NCI-H524 (cell line): ENCODE results near the gene PCSK9.

Source experiments
- DNase-seq, 2 experiments: peaks; one replicate each; lab custom pipeline; 2025; lab: John Stamatoyannopoulos, UW

PCSK9 gene

GRCh38 chr1:55059302-55060132 lies 20.2 kb downstream of the PCSK9 start:
- no peak for DNase-seq

GRCh38 chr1:55060133-55060999 lies 21.0 kb downstream of the PCSK9 start:
- DNase-seq = peak in 1 of 2 experiments; percentile 9

GRCh38 chr1:55061000-55061705 lies 21.8 kb downstream of the PCSK9 start:
- DNase-seq = no peak

GRCh38 chr1:55061706-55062321 lies 22.5 kb downstream of the PCSK9 start:
- DNase-seq = peak in 1 of 2 experiments; percentile 9

DNA sequence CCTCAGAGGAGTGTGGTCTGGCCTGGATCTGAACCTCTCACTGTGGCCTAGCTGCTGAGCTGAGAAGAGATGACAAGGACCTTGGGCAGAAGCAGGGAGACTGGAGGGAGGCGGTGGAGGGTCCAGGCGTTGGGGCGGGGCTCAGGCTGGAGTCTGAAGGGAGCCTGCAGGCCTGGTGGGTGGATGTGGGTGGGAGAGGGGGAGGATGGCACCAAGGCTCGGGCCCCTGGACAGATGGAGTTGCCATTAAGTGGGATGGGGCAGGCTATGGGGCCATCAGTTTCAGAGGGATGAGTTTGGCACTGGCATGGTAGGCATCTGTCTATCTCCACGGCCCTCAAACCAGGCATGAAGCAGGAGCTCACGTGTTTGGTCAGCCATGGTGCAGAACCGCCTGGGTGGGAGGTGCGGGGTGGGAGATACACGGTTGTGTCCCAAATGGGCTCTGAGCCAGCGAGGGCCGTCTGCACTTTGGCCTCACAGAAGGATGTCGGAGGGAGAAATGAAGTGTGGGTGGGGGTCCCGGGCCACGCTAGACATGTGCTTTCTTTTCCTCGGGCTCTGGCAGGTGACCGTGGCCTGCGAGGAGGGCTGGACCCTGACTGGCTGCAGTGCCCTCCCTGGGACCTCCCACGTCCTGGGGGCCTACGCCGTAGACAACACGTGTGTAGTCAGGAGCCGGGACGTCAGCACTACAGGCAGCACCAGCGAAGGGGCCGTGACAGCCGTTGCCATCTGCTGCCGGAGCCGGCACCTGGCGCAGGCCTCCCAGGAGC lies 23.6 kb downstream of the PCSK9 start:
- peak; percentile 58 to 87 for DNase-seq

- no peak for DNase-seq
Observed at GRCh38 chr1:55063577-55063942, 24.2 kb downstream of the PCSK9 start.

DNA sequence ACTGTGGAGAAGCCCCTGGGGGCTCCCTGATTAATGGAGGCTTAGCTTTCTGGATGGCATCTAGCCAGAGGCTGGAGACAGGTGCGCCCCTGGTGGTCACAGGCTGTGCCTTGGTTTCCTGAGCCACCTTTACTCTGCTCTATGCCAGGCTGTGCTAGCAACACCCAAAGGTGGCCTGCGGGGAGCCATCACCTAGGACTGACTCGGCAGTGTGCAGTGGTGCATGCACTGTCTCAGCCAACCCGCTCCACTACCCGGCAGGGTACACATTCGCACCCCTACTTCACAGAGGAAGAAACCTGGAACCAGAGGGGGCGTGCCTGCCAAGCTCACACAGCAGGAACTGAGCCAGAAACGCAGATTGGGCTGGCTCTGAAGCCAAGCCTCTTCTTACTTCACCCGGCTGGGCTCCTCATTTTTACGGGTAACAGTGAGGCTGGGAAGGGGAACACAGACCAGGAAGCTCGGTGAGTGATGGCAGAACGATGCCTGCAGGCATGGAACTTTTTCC lies 24.8 kb downstream of the PCSK9 start:
- peak; percentile 46 to 62 for DNase-seq

GRCh38 chr1:55064861-55065263 lies 25.5 kb downstream of the PCSK9 start:
- peak; percentile 76 to 85 for DNase-seq

DNA sequence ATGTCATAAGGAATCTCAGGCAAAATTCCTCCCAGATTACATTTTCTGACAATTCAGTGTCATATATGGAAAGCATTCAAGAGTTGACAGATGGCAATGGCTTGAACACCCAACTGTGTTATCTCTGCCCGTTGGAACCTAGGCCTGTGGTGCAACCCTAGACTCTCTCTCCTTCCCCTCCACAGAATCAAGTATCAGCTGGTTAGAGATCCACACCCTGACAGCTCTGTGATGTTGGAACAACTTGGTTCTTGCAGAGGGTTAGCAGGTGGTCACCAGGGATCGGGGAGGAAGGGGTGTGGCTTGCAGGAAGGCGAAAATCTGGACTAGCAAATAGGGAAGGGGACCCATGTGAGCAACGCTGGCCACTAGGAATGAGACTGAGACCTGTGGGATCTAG lies 26.3 kb downstream of the PCSK9 start:
- DNase-seq = peak; percentile 72 to 87

- DNase-seq = peak; percentile 71 to 75
Observed at GRCh38 chr1:55067022-55067778, 27.9 kb downstream of the PCSK9 start.

DNA sequence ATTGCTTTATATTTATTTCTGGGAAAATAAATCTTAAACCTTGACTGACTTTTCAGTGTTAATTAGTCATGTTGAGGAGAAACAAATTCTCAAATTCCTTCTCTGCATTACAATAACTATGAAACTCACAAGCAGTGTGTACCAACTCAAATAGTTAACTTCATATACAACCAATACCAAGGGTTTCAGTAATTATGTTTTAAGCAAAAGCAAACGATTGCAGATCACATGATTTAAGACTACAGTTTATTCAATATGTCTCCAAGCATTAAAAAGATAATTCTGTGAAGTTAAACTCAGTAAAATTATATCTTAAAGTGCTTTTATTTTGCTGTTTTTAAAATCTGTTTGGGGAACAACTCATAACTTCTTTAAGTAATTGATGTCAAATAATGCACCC lies 28.6 kb downstream of the PCSK9 start:
- DNase-seq = no peak

GRCh38 chr1:55068638-55069037 lies 29.3 kb downstream of the PCSK9 start:
- no peak for DNase-seq

GRCh38 chr1:55069280-55069679 lies 29.9 kb downstream of the PCSK9 start:
- DNase-seq = no peak

GRCh38 chr1:55070293-55071164 lies 31.2 kb downstream of the PCSK9 start:
- DNase-seq = peak; percentile 70 to 89

GRCh38 chr1:55071477-55071876 lies 32.1 kb downstream of the PCSK9 start:
- peak in 1 of 2 experiments; percentile 65 for DNase-seq

DNA sequence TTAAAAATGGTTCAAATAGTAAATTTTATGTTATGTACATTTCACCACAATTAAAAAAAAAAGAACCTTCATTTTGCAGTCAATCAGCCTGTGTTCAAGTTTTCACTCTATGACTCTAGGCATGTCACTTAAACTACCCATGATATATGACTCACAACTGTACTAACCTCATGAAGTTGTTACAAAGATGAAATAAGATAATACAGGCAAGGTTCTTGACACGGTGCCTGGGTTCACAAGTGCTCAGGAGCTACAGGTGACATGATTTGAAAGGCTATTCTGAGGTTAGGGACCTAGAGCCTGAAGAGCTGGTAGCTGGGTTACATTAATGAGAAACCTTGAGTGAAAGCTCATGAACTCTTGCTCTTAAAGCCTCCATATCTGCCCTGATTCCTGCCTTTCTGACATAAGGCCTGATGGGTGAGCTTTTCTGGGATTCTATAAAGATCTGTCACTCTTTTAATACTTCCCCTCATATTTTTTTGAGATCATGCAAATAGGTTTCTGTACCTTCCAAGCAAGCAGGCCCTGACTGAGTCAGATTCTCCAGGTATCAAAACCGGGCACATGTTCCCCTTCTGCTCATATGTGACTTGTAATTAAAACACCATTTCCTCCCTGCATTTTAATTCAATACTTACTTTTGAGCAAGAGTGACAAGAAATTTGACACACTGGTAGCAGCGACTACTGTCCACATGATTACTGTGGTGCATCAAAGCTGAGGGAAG lies 34.0 kb downstream of the PCSK9 start:
- DNase-seq = no peak

GRCh38 chr1:55074455-55074854 lies 35.1 kb downstream of the PCSK9 start:
- DNase-seq = no peak

GRCh38 chr1:55076356-55076755 lies 37.0 kb downstream of the PCSK9 start:
- DNase-seq = no peak
